Ovary (tissue), 3 donors: ENCODE results near the gene HK1.

Experiments
- EP300 ChIP-seq: sonication (generic); formaldehyde crosslinking; IDR thresholded peaks from one replicate; pipeline ENCODE4 v1.6.1; 2017; ENCODE audit warnings: antibody characterized with exemption
- POLR2A ChIP-seq: fragments of 450-650 bp; IDR thresholded peaks from one replicate; pipeline ENCODE4 v1.6.1; 2017; ENCODE audit warnings: antibody characterized with exemption, mild to moderate bottlenecking, moderate library complexity
- TF ChIP-seq, protein P1 (sequence below), 3 donors: fragments of 450-650 bp in 2 of 3; fragments of 200-600 bp in 1 of 3; IDR thresholded peaks; one replicate each; pipeline versions ENCODE4 v1.5.1 to v1.8.0; 2016 to 2022; ENCODE audit warnings: antibody characterized with exemption in 3 of 3, mild to moderate bottlenecking in 1 of 3
- donor health status: DM: no; HTN: no; CAD: no.

DNA sequence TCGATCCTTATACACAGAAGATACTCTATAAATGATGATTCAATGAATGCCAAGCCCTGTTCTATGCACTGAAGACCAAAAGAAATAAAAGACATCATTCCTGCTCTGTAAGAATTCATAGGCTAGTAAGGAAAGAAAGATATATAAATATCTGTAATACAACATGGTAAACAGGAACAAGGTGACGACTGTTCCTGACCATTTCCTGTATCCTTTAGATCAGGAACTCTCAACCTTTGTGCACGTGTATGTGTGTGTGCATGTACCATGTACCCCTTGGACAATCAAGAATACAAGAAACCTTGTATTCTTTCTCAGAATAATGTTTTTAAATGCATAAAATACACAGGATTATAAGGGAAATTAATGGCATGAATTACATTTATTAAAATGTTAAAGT is 7.3 kb upstream of the HK1 start:
- TF ChIP-seq, protein P1, sequence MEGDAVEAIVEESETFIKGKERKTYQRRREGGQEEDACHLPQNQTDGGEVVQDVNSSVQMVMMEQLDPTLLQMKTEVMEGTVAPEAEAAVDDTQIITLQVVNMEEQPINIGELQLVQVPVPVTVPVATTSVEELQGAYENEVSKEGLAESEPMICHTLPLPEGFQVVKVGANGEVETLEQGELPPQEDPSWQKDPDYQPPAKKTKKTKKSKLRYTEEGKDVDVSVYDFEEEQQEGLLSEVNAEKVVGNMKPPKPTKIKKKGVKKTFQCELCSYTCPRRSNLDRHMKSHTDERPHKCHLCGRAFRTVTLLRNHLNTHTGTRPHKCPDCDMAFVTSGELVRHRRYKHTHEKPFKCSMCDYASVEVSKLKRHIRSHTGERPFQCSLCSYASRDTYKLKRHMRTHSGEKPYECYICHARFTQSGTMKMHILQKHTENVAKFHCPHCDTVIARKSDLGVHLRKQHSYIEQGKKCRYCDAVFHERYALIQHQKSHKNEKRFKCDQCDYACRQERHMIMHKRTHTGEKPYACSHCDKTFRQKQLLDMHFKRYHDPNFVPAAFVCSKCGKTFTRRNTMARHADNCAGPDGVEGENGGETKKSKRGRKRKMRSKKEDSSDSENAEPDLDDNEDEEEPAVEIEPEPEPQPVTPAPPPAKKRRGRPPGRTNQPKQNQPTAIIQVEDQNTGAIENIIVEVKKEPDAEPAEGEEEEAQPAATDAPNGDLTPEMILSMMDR (IDR thresholded peaks at IDR 0.05) = no peak
- TF ChIP-seq POLR2A (no peak), EP300 (no peak)
